Hepatocyte (in vitro differentiated cells): Measurements from ENCODE around the gene RSPH9.

Experiments
- CTCF ChIP-seq: fragments of 200-600 bp; sonication (generic); IDR thresholded peaks from 2 replicates; pipeline ENCODE4 v1.5.1; 2016; ENCODE audit warnings: antibody characterized with exemption, mild to moderate bottlenecking; ENCODE audit not compliant: poor library complexity
- EZH2 ChIP-seq: fragments of 200-600 bp; sonication (generic); IDR thresholded peaks from 2 replicates; pipeline ENCODE4 v1.6.1; 2016; ENCODE audit warnings: antibody characterized with exemption, mild to moderate bottlenecking, borderline replicate concordance

- no peak for TF ChIP-seq CTCF
- TF ChIP-seq EZH2 = no peak
These were observed 34.4 kb upstream of the RSPH9 start for GRCh38 chr6:43610431-43610830.
